Activated B cell treated with CpG ODN at 0.5 μM for 24 hours (primary cell): Measurements from ENCODE around the gene OR2Z1. TPM values are rescaled to one million over a fixed set of nuclear protein-coding genes. Genes with fewer than 3 reads are reported as not detected.

Experiments used
- ATAC-seq: fragments of 200-7000 bp; cut with Tn5 transposase; one replicate; pipeline ENCODE4 v1.10.0; 2021; ENCODE audit warnings: low read depth, mild to moderate bottlenecking, moderate library complexity
- CTCF ChIA-PET: fragments of 350-600 bp; sonication (Branson Sonifier 250); formaldehyde crosslinking; loops from one replicate; lab custom pipeline; 2021; ENCODE audit warnings: antibody characterized with exemption; lab: Charles Lee
- POLR2A ChIA-PET: fragments of 350-600 bp; sonication (Branson Sonifier 250); formaldehyde crosslinking; loops from one replicate; lab custom pipeline; 2021; ENCODE audit warnings: antibody characterized with exemption; lab: Charles Lee
- DNase-seq: peaks from one replicate; pipeline ENCODE4 v3.0.0; 2022
- H3K27ac Mint-ChIP-seq: one replicate; pipeline ENCODE4 v1.8.0; 2020; ENCODE audit warnings: mixed read lengths
- H3K27me3 Mint-ChIP-seq: one replicate; pipeline ENCODE4 v1.8.0; 2021; ENCODE audit warnings: mixed read lengths
- H3K36me3 Mint-ChIP-seq: one replicate; pipeline ENCODE4 v1.8.0; 2021; ENCODE audit warnings: low read depth, mixed read lengths
- H3K4me1 Mint-ChIP-seq: one replicate; pipeline ENCODE4 v1.8.0; 2021; ENCODE audit warnings: mixed read lengths
- H3K4me3 Mint-ChIP-seq: one replicate; pipeline ENCODE4 v1.8.0; 2020; ENCODE audit warnings: mild to moderate bottlenecking, mixed read lengths
- H3K9me3 Mint-ChIP-seq: one replicate; pipeline ENCODE4 v1.8.0; 2020; ENCODE audit warnings: mixed read lengths
- intact Hi-C: fragments of 100-400 bp; cut with micrococcal nuclease; formaldehyde crosslinking; loops from one replicate; pipeline ENCODE4 v1.15.1; 2024
- total RNA-seq: library from RNA; stranded (reverse); gene quantifications from 2 replicates; pipeline ENCODE4 v1.2.3, GENCODE V29; 2022
- TF ChIP-seq, protein P1 (sequence below): fragments of 200-600 bp; IDR thresholded peaks from one replicate; pipeline ENCODE4 v1.8.0; 2022; ENCODE audit warnings: antibody characterized with exemption, mild to moderate bottlenecking

Gene OR2Z1, protein sequence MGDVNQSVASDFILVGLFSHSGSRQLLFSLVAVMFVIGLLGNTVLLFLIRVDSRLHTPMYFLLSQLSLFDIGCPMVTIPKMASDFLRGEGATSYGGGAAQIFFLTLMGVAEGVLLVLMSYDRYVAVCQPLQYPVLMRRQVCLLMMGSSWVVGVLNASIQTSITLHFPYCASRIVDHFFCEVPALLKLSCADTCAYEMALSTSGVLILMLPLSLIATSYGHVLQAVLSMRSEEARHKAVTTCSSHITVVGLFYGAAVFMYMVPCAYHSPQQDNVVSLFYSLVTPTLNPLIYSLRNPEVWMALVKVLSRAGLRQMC
- not detected in 2 replicates for total RNA-seq

- ATAC-seq (no peak), DNase-seq (no peak)
- Mint-ChIP-seq H3K4me1 (no peaks in the 10 kb centered on the region), H3K9me3 (peaks cover 3% of the 10 kb centered on the region), H3K36me3 (no peaks in the 10 kb centered on the region), H3K27ac (no peak within 1 kb of the TSS), H3K4me3 (no peak within 1 kb of the TSS), H3K27me3 (peaks cover 11% of the 10 kb centered on the region)
- intact Hi-C loops = no loop called here
- ChIA-PET POLR2A (no interaction called here), CTCF (no interaction called here)
- TF ChIP-seq, protein P1, sequence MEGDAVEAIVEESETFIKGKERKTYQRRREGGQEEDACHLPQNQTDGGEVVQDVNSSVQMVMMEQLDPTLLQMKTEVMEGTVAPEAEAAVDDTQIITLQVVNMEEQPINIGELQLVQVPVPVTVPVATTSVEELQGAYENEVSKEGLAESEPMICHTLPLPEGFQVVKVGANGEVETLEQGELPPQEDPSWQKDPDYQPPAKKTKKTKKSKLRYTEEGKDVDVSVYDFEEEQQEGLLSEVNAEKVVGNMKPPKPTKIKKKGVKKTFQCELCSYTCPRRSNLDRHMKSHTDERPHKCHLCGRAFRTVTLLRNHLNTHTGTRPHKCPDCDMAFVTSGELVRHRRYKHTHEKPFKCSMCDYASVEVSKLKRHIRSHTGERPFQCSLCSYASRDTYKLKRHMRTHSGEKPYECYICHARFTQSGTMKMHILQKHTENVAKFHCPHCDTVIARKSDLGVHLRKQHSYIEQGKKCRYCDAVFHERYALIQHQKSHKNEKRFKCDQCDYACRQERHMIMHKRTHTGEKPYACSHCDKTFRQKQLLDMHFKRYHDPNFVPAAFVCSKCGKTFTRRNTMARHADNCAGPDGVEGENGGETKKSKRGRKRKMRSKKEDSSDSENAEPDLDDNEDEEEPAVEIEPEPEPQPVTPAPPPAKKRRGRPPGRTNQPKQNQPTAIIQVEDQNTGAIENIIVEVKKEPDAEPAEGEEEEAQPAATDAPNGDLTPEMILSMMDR = no peak
Observed at GRCh38 chr19:8721334-8721733, at the start of gene OR2Z1. Gene OR2Z1 (plus strand): TSS chr19:8721634. CDS start chr19:8731029, 9,395 bp downstream.

DNA sequence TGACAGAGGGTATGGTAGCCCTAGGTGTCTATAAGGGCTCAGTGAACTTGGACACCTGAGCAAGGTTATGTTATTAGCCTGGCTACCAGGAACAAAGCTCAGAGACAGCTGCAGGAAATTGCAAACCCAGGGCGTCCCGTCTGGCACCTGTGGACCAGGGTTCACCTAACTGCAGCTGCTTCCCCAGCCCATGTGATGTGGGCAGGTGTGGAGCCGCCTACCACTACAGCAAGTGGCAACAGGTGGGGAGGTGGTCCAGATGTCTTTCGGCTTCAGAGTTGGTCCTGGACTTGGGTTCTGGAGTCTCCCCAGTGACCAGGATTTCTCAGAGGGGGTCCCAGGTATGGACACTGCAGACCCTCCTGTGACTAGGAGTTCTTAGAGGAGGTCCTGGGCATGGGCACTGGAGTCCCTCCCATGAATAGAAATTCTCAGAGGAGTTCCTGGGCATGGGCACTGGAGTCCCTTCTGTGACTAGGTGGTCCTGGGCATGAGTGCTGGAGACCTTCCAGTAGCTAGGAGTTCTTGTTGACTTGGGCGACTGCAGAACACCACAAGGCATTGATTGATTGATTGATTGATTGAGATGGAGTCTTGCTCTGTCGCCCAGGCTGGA lies 48.0 kb upstream of the OR2Z1 start:
- intact Hi-C loops = no loop called here
- POLR2A ChIA-PET = no interaction called here
- Mint-ChIP-seq H3K27ac (no peak overlapping the region), H3K27me3 (no peaks in the 10 kb centered on the region), H3K4me3 (no peak overlapping the region), H3K36me3 (no peaks in the 10 kb centered on the region), H3K4me1 (peaks cover 23% of the 10 kb centered on the region), H3K9me3 (peaks cover 4% of the 10 kb centered on the region)
- ATAC-seq = no peak
- TF ChIP-seq, protein P1 = no peak
- no peak for DNase-seq
- CTCF ChIA-PET = interaction anchor here (1.0 kb wide), 1 partner anchor 11 kb away, joined by 3 read pairs; no protein-coding TSS in a partner anchor

GRCh38 chr19:8675066-8675465 lies 46.4 kb upstream of the OR2Z1 start:
- H3K27me3 Mint-ChIP-seq = no peaks in the 10 kb centered on the region
- H3K4me3 Mint-ChIP-seq = no peak overlapping the region
- no peak for ATAC-seq
- TF ChIP-seq, protein P1 = no peak
- no peaks in the 10 kb centered on the region for H3K36me3 Mint-ChIP-seq
- H3K9me3 Mint-ChIP-seq = peaks cover 6% of the 10 kb centered on the region
- CTCF ChIA-PET = interaction anchor here (0.8 kb wide), 1 partner anchor 19 kb away, joined by 3 read pairs; no protein-coding TSS in a partner anchor
- no peak overlapping the region for H3K27ac Mint-ChIP-seq
- intact Hi-C loops = no loop called here
- peaks cover 21% of the 10 kb centered on the region for H3K4me1 Mint-ChIP-seq
- no peak for DNase-seq
- POLR2A ChIA-PET = no interaction called here

DNA sequence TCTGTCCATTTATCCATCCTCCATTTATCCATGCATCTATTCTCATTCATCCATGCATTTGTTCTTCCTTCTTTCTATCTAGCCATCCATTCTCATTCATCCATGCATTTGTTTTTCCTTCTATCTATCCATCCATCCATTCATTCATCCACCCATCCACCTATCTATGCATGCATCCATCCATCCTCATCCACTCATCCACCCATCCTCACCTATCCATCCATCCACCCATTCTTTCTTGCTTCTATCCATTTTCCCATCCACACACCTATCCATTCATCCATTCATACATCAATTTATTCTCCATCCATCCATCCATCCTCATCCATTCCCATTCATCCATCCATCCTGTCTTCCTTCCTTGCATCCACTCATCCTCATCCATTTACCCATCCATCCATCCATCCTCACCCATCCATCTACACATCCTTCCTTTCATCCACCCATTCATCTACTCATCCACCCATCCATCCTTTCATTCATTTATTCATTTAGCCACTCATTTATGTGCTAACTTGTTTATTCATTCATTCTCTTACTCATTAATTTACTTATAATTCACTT lies 43.1 kb upstream of the OR2Z1 start:
- CTCF ChIA-PET = no interaction called here
- Mint-ChIP-seq H3K9me3 (peaks cover 6% of the 10 kb centered on the region), H3K36me3 (no peaks in the 10 kb centered on the region), H3K4me3 (no peak overlapping the region), H3K27me3 (no peaks in the 10 kb centered on the region), H3K27ac (no peak overlapping the region), H3K4me1 (no peaks in the 10 kb centered on the region)
- intact Hi-C loops = no loop called here
- POLR2A ChIA-PET = no interaction called here
- DNase-seq (no peak), ATAC-seq (no peak)
- TF ChIP-seq, protein P1 = no peak

GRCh38 chr19:8680676-8681344 lies 40.6 kb upstream of the OR2Z1 start:
- ChIA-PET POLR2A (no interaction called here), CTCF (no interaction called here)
- no peak overlapping the region for H3K4me3 Mint-ChIP-seq
- no peaks in the 10 kb centered on the region for H3K36me3 Mint-ChIP-seq
- H3K9me3 Mint-ChIP-seq = peaks cover 6% of the 10 kb centered on the region
- TF ChIP-seq, protein P1 = no peak
- no peak for ATAC-seq
- intact Hi-C loops = no loop called here
- DNase-seq = no peak
- H3K4me1 Mint-ChIP-seq = no peaks in the 10 kb centered on the region
- no peak overlapping the region for H3K27ac Mint-ChIP-seq
- no peaks in the 10 kb centered on the region for H3K27me3 Mint-ChIP-seq
